VCaP (cell line): ENCODE results near the gene CNKSR3.

ENCODE experiments used
- H3K27ac ChIP-seq: fragments of 450-650 bp; 2 replicates; pipeline ENCODE4 v1.5.1; 2017
- CTCF ChIP-seq: fragments of 450-650 bp; conservative IDR thresholded peaks from 2 replicates; pipeline ENCODE4 v1.5.1; 2017; ENCODE audit warnings: mild to moderate bottlenecking, moderate library complexity

CNKSR3 gene

GRCh38 chr6:154363821-154364220 is 146.7 kb downstream of the CNKSR3 start:
- H3K27ac ChIP-seq: no peak overlapping the region
- TF ChIP-seq CTCF: no peak

DNA sequence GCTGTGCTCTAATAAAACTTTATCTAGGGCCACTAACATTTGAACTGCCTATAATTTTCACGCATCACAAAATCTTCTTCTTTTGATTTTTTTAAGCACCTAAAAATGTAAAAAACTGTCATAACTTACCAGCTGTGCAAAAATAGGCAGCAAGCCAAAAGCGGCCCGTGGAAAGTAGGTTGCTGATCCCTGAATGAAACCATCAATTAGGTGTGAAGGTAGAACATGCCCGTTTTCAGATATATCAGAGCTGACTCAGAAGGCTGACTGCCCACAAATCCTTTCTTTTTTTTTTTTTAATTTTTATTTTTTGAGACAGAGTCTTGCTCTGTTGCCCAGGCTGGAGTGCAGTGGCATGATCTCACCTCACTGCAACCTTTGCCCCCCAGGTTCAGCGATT is 149.0 kb downstream of the CNKSR3 start:
- no peak for TF ChIP-seq CTCF
- no peak overlapping the region for H3K27ac ChIP-seq

GRCh38 chr6:154360476-154360875 is 150.0 kb downstream of the CNKSR3 start:
- no peak overlapping the region for H3K27ac ChIP-seq
- no peak for TF ChIP-seq CTCF

DNA sequence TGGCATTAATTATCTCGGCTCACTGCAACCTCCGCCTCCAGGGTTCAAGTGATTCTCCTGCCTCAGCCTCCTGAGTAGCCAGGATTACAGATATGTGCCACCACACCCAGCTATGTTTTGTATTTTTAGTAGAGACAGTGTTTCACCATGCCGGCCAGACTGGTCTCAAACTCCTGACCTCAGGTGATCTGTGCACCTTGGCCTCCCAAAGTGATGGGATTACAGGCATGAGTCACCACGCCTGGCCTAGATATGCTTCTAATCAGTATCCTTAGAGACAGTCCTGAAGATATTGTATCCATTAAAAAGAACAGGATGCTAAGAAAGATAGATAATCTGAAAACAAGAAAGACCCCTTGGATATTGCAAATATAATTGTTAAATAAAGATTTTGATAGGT is 150.8 kb downstream of the CNKSR3 start:
- TF ChIP-seq CTCF: no peak
- H3K27ac ChIP-seq: no peak overlapping the region

GRCh38 chr6:154359161-154359574 is 151.3 kb downstream of the CNKSR3 start:
- no peak overlapping the region for H3K27ac ChIP-seq
- no peak for TF ChIP-seq CTCF

DNA sequence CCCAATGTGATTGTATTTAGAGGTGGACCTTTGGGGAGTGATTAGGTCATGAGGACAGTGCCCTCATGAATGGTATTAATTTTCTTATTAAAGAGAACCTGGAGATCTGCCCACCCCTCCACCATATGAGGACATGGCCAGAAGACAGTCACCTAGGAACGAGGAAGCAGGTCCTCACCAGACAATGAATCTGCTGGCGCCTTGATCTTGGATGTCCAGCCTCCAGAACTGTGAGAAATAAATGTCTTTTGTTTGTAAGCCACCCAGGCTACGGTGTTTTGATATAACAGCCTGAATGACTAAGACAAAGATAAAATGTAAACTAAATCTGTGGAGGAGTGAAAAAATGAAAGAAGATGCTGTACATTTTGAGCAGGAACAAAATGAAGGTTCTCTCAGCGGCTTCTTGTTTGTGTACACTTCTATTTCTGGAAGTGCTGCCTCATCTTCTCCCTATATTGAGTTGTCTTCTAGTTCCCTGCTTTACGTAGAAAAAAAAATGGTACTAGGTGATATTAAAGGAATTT is 152.4 kb downstream of the CNKSR3 start:
- no peak for TF ChIP-seq CTCF
- H3K27ac ChIP-seq: no peak overlapping the region

- no peak for TF ChIP-seq CTCF
- no peak within 1 kb of the TSS for H3K27ac ChIP-seq
These were observed 153.8 kb downstream of the CNKSR3 start, which contains the start of gene IPCEF1 for GRCh38 chr6:154356690-154357089. TSS of gene IPCEF1 (minus strand) at chr6:154356803. CDS start at chr6:154265947, 90,856 bp downstream.
